Measurements from ENCODE around the gene KIF17. TPM values are rescaled to one million over a fixed set of nuclear protein-coding genes. Genes with fewer than 3 reads are reported as not detected.
A peak's percentile ranks its signal among the peaks of the same experiment; 100 is the strongest.

KIF17 gene
- total RNA-seq, 1 experiment from 2014 or later: 4.0 TPM

- Histone ChIP-seq H3K4me1 (replicated peaks) (peaks cover 44% of the 10 kb centered on the region), H3K27ac (peak overlapping the region; percentile 90), H3K27me3 (replicated peaks) (no peaks in the 10 kb centered on the region), H3K36me3 (no peaks in the 10 kb centered on the region), H3K9me3 (replicated peaks) (no peaks in the 10 kb centered on the region), H3K4me3 (no peak overlapping the region)
- peak; percentile 73 to 89 for DNase-seq (ENCODE audit: low read depth in 1 of 2, low spot score in 2 of 2)
Measured at GRCh38 chr1:20698195-20698910, 19.5 kb downstream of the KIF17 start.

GRCh38 chr1:20697563-20697962, 20.2 kb downstream of the KIF17 start:
- H3K27me3 ChIP-seq (replicated peaks): no peaks in the 10 kb centered on the region
- no peaks in the 10 kb centered on the region for H3K9me3 ChIP-seq (replicated peaks)
- no peak for DNase-seq (ENCODE audit: low read depth in 1 of 2, low spot score in 2 of 2)
- peaks cover 44% of the 10 kb centered on the region for H3K4me1 ChIP-seq (replicated peaks)
- no peaks in the 10 kb centered on the region for H3K36me3 ChIP-seq
- H3K4me3 ChIP-seq: no peak overlapping the region
- H3K27ac ChIP-seq: peak overlapping the region; percentile 90

GRCh38 chr1:20696397-20697333, 21.1 kb downstream of the KIF17 start:
- H3K27me3 ChIP-seq (replicated peaks): no peaks in the 10 kb centered on the region
- DNase-seq (ENCODE audit: low read depth in 1 of 2, low spot score in 2 of 2): peak; percentile 93 to 96
- no peaks in the 10 kb centered on the region for H3K9me3 ChIP-seq (replicated peaks)
- peak overlapping the region; percentile 90 for H3K27ac ChIP-seq
- H3K4me1 ChIP-seq (replicated peaks): peaks cover 44% of the 10 kb centered on the region
- H3K36me3 ChIP-seq: no peaks in the 10 kb centered on the region
- H3K4me3 ChIP-seq: peak overlapping the region; percentile 42

GRCh38 chr1:20695515-20695914, 22.3 kb downstream of the KIF17 start:
- Histone ChIP-seq H3K9me3 (replicated peaks) (no peaks in the 10 kb centered on the region), H3K4me1 (replicated peaks) (peaks cover 40% of the 10 kb centered on the region), H3K36me3 (no peaks in the 10 kb centered on the region), H3K27me3 (replicated peaks) (no peaks in the 10 kb centered on the region), H3K27ac (no peak overlapping the region), H3K4me3 (no peak overlapping the region)
- no peak for DNase-seq (ENCODE audit: low read depth in 1 of 2, low spot score in 2 of 2)

GRCh38 chr1:20693623-20694022, 24.2 kb downstream of the KIF17 start:
- Histone ChIP-seq H3K4me3 (no peak overlapping the region), H3K27ac (no peak overlapping the region), H3K4me1 (replicated peaks) (peaks cover 28% of the 10 kb centered on the region), H3K9me3 (replicated peaks) (no peaks in the 10 kb centered on the region), H3K36me3 (0 out of 2 replicates have a peak, but pooled peaks cover 2% of the 10 kb centered on the region), H3K27me3 (replicated peaks) (no peaks in the 10 kb centered on the region)
- DNase-seq (ENCODE audit: low read depth in 1 of 2, low spot score in 2 of 2): no peak

- Histone ChIP-seq H3K27me3 (replicated peaks) (no peaks in the 10 kb centered on the region), H3K4me1 (replicated peaks) (peaks cover 10% of the 10 kb centered on the region), H3K9me3 (replicated peaks) (no peaks in the 10 kb centered on the region), H3K4me3 (no peak overlapping the region), H3K27ac (no peak overlapping the region), H3K36me3 (0 out of 2 replicates have a peak, but pooled peaks cover 2% of the 10 kb centered on the region)
- DNase-seq (ENCODE audit: low read depth in 1 of 2, low spot score in 2 of 2): no peak
Measured at GRCh38 chr1:20691872-20692271, 25.9 kb downstream of the KIF17 start.

GRCh38 chr1:20689645-20690056, 28.2 kb downstream of the KIF17 start:
- Histone ChIP-seq H3K4me1 (replicated peaks) (no peaks in the 10 kb centered on the region), H3K4me3 (no peak overlapping the region), H3K36me3 (0 out of 2 replicates have a peak, but pooled peaks cover 2% of the 10 kb centered on the region), H3K9me3 (replicated peaks) (no peaks in the 10 kb centered on the region), H3K27ac (no peak overlapping the region), H3K27me3 (replicated peaks) (no peaks in the 10 kb centered on the region)
- DNase-seq (ENCODE audit: low read depth in 1 of 2, low spot score in 2 of 2): no peak

- Histone ChIP-seq H3K27me3 (replicated peaks) (no peaks in the 10 kb centered on the region), H3K27ac (no peak overlapping the region), H3K36me3 (0 out of 2 replicates have a peak, but pooled peaks cover 2% of the 10 kb centered on the region), H3K9me3 (replicated peaks) (no peaks in the 10 kb centered on the region), H3K4me3 (no peak overlapping the region), H3K4me1 (replicated peaks) (no peaks in the 10 kb centered on the region)
- no peak for DNase-seq (ENCODE audit: low read depth in 1 of 2, low spot score in 2 of 2)
Measured at GRCh38 chr1:20686883-20687725, 30.7 kb downstream of the KIF17 start.

GRCh38 chr1:20685741-20686140, 32.1 kb downstream of the KIF17 start:
- H3K4me1 ChIP-seq (replicated peaks): no peaks in the 10 kb centered on the region
- H3K9me3 ChIP-seq (replicated peaks): no peaks in the 10 kb centered on the region
- H3K27ac ChIP-seq: no peak overlapping the region
- no peak for DNase-seq (ENCODE audit: low read depth in 1 of 2, low spot score in 2 of 2)
- H3K4me3 ChIP-seq: no peak overlapping the region
- 0 out of 2 replicates have a peak, but pooled peaks cover 2% of the 10 kb centered on the region for H3K36me3 ChIP-seq
- H3K27me3 ChIP-seq (replicated peaks): no peaks in the 10 kb centered on the region

- H3K27me3 ChIP-seq (replicated peaks): no peaks in the 10 kb centered on the region
- H3K4me3 ChIP-seq: no peak overlapping the region
- DNase-seq (ENCODE audit: low read depth in 1 of 2, low spot score in 2 of 2): no peak
- no peaks in the 10 kb centered on the region for H3K9me3 ChIP-seq (replicated peaks)
- H3K36me3 ChIP-seq: 0 out of 2 replicates have a peak, but pooled peaks cover 2% of the 10 kb centered on the region
- H3K27ac ChIP-seq: no peak overlapping the region
- no peaks in the 10 kb centered on the region for H3K4me1 ChIP-seq (replicated peaks)
Measured at GRCh38 chr1:20685099-20685662, 32.6 kb downstream of the KIF17 start.

GRCh38 chr1:20684651-20685050, 33.2 kb downstream of the KIF17 start:
- H3K4me1 ChIP-seq (replicated peaks): no peaks in the 10 kb centered on the region
- DNase-seq (ENCODE audit: low read depth in 1 of 2, low spot score in 2 of 2): no peak
- H3K27me3 ChIP-seq (replicated peaks): no peaks in the 10 kb centered on the region
- H3K27ac ChIP-seq: no peak overlapping the region
- no peak overlapping the region for H3K4me3 ChIP-seq
- 0 out of 2 replicates have a peak, but pooled peaks cover 2% of the 10 kb centered on the region for H3K36me3 ChIP-seq
- H3K9me3 ChIP-seq (replicated peaks): no peaks in the 10 kb centered on the region

- Histone ChIP-seq H3K27me3 (replicated peaks) (no peaks in the 10 kb centered on the region), H3K36me3 (0 out of 2 replicates have a peak, but pooled peaks cover 2% of the 10 kb centered on the region), H3K27ac (no peak overlapping the region), H3K4me1 (replicated peaks) (no peaks in the 10 kb centered on the region), H3K4me3 (no peak overlapping the region), H3K9me3 (replicated peaks) (no peaks in the 10 kb centered on the region)
- no peak for DNase-seq (ENCODE audit: low read depth in 1 of 2, low spot score in 2 of 2)
Measured at GRCh38 chr1:20684050-20684620, 33.7 kb downstream of the KIF17 start.

- Histone ChIP-seq H3K36me3 (no peaks in the 10 kb centered on the region), H3K27ac (no peak overlapping the region), H3K4me1 (replicated peaks) (no peaks in the 10 kb centered on the region), H3K9me3 (replicated peaks) (no peaks in the 10 kb centered on the region), H3K4me3 (no peak overlapping the region), H3K27me3 (replicated peaks) (no peaks in the 10 kb centered on the region)
- DNase-seq (ENCODE audit: low read depth in 1 of 2, low spot score in 2 of 2): no peak
Measured at GRCh38 chr1:20683614-20684013, 34.2 kb downstream of the KIF17 start.

All from SJSA1 (cell line).